ENCODE results near the gene LRRC42. TPM values are rescaled to one million over a fixed set of nuclear protein-coding genes. Genes with fewer than 3 reads are reported as not detected.
"Not testable (repeated sequence)": the region's sequence is repeated elsewhere in the genome, so short reads cannot be mapped to it uniquely, and the experiment has no call there.

The LRRC42 gene
- total RNA-seq, 2 experiments from 2014 or later: 19.5 to 19.9 TPM

- Mint-ChIP-seq H3K4me1 (peaks cover 19% of the 10 kb centered on the region), H3K36me3 (ENCODE audit: low read depth) (no peaks in the 10 kb centered on the region), H3K27ac (no peak overlapping the region), H3K27me3 (peaks cover 1% of the 10 kb centered on the region), H3K9me3 (no peaks in the 10 kb centered on the region), H3K4me3 (no peak overlapping the region)
- POLR2A ChIA-PET: no interaction called here
- CTCF ChIA-PET: no interaction called here
- no peak for DNase-seq
These were observed 40.3 kb downstream of the LRRC42 start for GRCh38 chr1:53986458-53986857.

GRCh38 chr1:53987880-53988279, 41.7 kb downstream of the LRRC42 start:
- Mint-ChIP-seq H3K4me3 (no peak overlapping the region), H3K4me1 (peaks cover 19% of the 10 kb centered on the region), H3K27me3 (peaks cover 1% of the 10 kb centered on the region), H3K9me3 (no peaks in the 10 kb centered on the region), H3K36me3 (ENCODE audit: low read depth) (no peaks in the 10 kb centered on the region), H3K27ac (no peak overlapping the region)
- ChIA-PET POLR2A (no interaction called here), CTCF (no interaction called here)
- DNase-seq: no peak

GRCh38 chr1:53992085-53992874, 46.1 kb downstream of the LRRC42 start:
- ChIA-PET POLR2A (no interaction called here), CTCF (interaction anchor here (0.6 to 0.8 kb wide), 2 partner anchors 27 to 132 kb away, joined by 4 to 6 read pairs; no protein-coding TSS in a partner anchor)
- H3K36me3 Mint-ChIP-seq (ENCODE audit: low read depth): no peaks in the 10 kb centered on the region
- H3K27me3 Mint-ChIP-seq: peaks cover 3% of the 10 kb centered on the region
- H3K4me3 Mint-ChIP-seq: no peak overlapping the region
- no peak overlapping the region for H3K27ac Mint-ChIP-seq
- H3K9me3 Mint-ChIP-seq: no peaks in the 10 kb centered on the region
- peaks cover 8% of the 10 kb centered on the region for H3K4me1 Mint-ChIP-seq
- no peak for DNase-seq

DNA sequence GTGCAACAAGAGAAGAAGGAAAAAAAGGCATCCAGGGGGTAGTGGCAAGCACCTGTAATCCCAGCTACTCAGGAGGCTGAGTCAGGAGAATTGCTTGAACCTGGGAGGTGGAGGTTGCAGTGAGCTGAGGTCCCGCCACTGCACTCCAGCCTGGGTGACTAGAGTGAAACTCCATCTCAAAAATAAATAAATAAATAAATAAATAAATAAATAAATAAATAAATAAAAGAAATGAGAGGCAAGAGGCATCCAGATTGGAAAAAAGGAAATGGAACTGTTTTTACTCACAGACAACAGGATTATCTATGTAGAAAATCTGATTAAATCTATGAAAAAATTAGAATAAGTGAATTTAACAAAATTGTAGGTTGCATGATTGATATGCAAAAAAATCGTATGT, 48.4 kb downstream of the LRRC42 start:
- DNase-seq; H3K4me3 Mint-ChIP-seq; H3K4me1 Mint-ChIP-seq; H3K27ac Mint-ChIP-seq; H3K9me3 Mint-ChIP-seq; CTCF ChIA-PET; H3K36me3 Mint-ChIP-seq (ENCODE audit: low read depth); POLR2A ChIA-PET; H3K27me3 Mint-ChIP-seq: not testable (repeated sequence)

GRCh38 chr1:53995683-53996082, 49.5 kb downstream of the LRRC42 start:
- H3K9me3 Mint-ChIP-seq: no peaks in the 10 kb centered on the region
- H3K27ac Mint-ChIP-seq: no peak overlapping the region
- POLR2A ChIA-PET: no interaction called here
- no peaks in the 10 kb centered on the region for H3K4me1 Mint-ChIP-seq
- no peak for DNase-seq
- peaks cover 3% of the 10 kb centered on the region for H3K27me3 Mint-ChIP-seq
- CTCF ChIA-PET: no interaction called here
- no peak overlapping the region for H3K4me3 Mint-ChIP-seq
- no peaks in the 10 kb centered on the region for H3K36me3 Mint-ChIP-seq (ENCODE audit: low read depth)

DNA sequence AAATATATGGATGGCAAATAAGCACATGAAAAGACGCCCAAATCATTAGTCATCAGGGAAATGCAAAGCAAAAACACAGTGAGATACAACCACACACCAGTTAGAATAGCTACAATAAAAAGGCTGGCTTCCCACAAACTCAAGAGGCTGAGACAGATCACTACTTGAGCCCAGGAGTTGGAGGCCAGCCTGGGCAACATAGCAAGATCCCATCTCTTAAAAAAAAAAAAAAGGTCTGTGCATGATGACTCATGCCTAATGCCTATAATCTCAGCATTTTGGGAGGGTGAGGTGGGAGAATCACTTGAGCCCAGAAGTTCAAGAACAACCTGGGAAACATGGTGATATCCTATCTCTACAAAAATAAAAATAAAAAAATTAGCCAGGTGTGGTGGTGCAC, 52.1 kb downstream of the LRRC42 start:
- Mint-ChIP-seq H3K27ac (no peak overlapping the region), H3K36me3 (ENCODE audit: low read depth) (no peaks in the 10 kb centered on the region), H3K27me3 (peaks cover 3% of the 10 kb centered on the region), H3K4me3 (no peak overlapping the region), H3K9me3 (no peaks in the 10 kb centered on the region), H3K4me1 (no peaks in the 10 kb centered on the region)
- ChIA-PET POLR2A (interaction anchor here (0.6 kb wide), 1 partner anchor 148 kb away, joined by 3 read pairs; no protein-coding TSS in a partner anchor), CTCF (no interaction called here)
- DNase-seq: no peak

- no peak overlapping the region for H3K27ac Mint-ChIP-seq
- H3K36me3 Mint-ChIP-seq (ENCODE audit: low read depth): no peaks in the 10 kb centered on the region
- ChIA-PET CTCF (no interaction called here), POLR2A (no interaction called here)
- no peak overlapping the region for H3K4me3 Mint-ChIP-seq
- DNase-seq: no peak
- H3K27me3 Mint-ChIP-seq: peaks cover 3% of the 10 kb centered on the region
- H3K4me1 Mint-ChIP-seq: no peaks in the 10 kb centered on the region
- no peaks in the 10 kb centered on the region for H3K9me3 Mint-ChIP-seq
These were observed 53.8 kb downstream of the LRRC42 start for GRCh38 chr1:53999920-54000319.

DNA sequence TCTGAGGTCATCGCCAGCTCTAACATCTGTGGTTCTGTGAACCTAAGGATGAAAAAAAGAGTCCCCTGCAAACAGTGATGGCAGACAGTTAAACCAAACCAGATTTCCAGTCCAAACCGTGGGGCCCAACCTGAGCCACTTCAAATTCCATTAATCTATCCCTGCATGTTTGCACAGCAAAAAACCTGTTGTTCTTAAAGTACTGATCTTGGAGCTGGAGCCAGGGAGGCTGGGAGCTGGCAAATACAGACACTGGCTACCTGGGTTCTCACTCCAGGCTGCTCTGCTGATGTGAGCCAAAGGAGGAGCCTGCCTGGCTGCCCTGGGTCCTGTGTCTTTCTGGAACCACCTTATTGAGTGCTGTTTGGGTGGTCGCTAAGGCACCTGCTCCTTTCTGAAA, 55.4 kb downstream of the LRRC42 start:
- DNase-seq: no peak
- Mint-ChIP-seq H3K4me1 (no peaks in the 10 kb centered on the region), H3K9me3 (no peaks in the 10 kb centered on the region), H3K27me3 (peaks cover under 1% of the 10 kb centered on the region), H3K27ac (no peak overlapping the region), H3K36me3 (ENCODE audit: low read depth) (no peaks in the 10 kb centered on the region), H3K4me3 (no peak overlapping the region)
- ChIA-PET POLR2A (no interaction called here), CTCF (interaction anchor here (0.6 to 1.5 kb wide), 5 partner anchors 16 to 823 kb away, joined by 3 to 4 read pairs (median 3); no protein-coding TSS in a partner anchor)

GRCh38 chr1:54002544-54003248, 56.5 kb downstream of the LRRC42 start:
- Mint-ChIP-seq H3K4me1 (no peaks in the 10 kb centered on the region), H3K36me3 (ENCODE audit: low read depth) (no peaks in the 10 kb centered on the region), H3K9me3 (no peaks in the 10 kb centered on the region), H3K4me3 (no peak overlapping the region), H3K27ac (no peak overlapping the region), H3K27me3 (no peaks in the 10 kb centered on the region)
- ChIA-PET POLR2A (no interaction called here), CTCF (no interaction called here)
- no peak for DNase-seq

- H3K27ac Mint-ChIP-seq: no peak overlapping the region
- ChIA-PET POLR2A (no interaction called here), CTCF (no interaction called here)
- DNase-seq: no peak
- H3K27me3 Mint-ChIP-seq: no peaks in the 10 kb centered on the region
- no peak overlapping the region for H3K4me3 Mint-ChIP-seq
- no peaks in the 10 kb centered on the region for H3K9me3 Mint-ChIP-seq
- H3K4me1 Mint-ChIP-seq: no peaks in the 10 kb centered on the region
- H3K36me3 Mint-ChIP-seq (ENCODE audit: low read depth): no peaks in the 10 kb centered on the region
These were observed 57.1 kb downstream of the LRRC42 start for GRCh38 chr1:54003249-54003646.

- H3K27me3 Mint-ChIP-seq; H3K36me3 Mint-ChIP-seq (ENCODE audit: low read depth); CTCF ChIA-PET; H3K27ac Mint-ChIP-seq; H3K4me1 Mint-ChIP-seq; POLR2A ChIA-PET; H3K4me3 Mint-ChIP-seq; DNase-seq; H3K9me3 Mint-ChIP-seq: not testable (repeated sequence)
These were observed 57.8 kb downstream of the LRRC42 start for GRCh38 chr1:54003750-54004480.

DNA sequence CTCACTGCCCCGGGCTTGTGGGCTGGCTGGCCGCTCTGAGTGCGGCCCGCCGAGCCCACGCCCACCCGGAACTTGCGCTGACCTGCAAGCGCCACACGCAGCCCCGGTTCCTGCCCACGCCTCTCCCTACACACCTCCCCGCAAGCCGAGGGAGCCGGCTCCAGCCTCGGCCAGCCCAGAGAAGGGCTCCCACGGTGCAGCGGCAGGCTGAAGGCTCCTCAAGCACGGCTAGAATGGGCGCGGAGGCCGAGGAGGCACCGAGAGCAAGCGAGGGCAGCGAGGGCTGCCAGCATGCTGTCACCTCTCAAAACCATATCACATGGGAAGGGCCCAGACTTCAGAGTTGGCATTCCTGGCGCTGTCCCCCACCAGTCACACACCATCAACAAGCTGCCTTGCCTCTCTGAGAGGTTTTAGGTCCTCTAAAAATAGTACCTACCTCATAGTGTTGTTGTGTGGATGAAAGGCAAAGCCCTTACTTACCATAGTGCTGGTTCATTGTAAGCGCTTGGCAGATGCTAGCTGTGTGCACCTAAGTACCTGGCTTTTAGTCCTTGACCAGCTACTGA, 58.4 kb downstream of the LRRC42 start:
- H3K36me3 Mint-ChIP-seq (ENCODE audit: low read depth): no peaks in the 10 kb centered on the region
- H3K9me3 Mint-ChIP-seq: no peaks in the 10 kb centered on the region
- H3K4me3 Mint-ChIP-seq: no peak overlapping the region
- DNase-seq: no peak
- CTCF ChIA-PET: no interaction called here
- no peaks in the 10 kb centered on the region for H3K27me3 Mint-ChIP-seq
- H3K4me1 Mint-ChIP-seq: no peaks in the 10 kb centered on the region
- no peak overlapping the region for H3K27ac Mint-ChIP-seq
- POLR2A ChIA-PET: no interaction called here

GRCh38 chr1:54006508-54006907, 60.4 kb downstream of the LRRC42 start:
- DNase-seq: no peak
- H3K27ac Mint-ChIP-seq: no peak overlapping the region
- H3K9me3 Mint-ChIP-seq: no peaks in the 10 kb centered on the region
- ChIA-PET CTCF (interaction anchor here (1.0 kb wide), 1 partner anchor 10 kb away, joined by 3 read pairs; no protein-coding TSS in a partner anchor), POLR2A (no interaction called here)
- H3K36me3 Mint-ChIP-seq (ENCODE audit: low read depth): no peaks in the 10 kb centered on the region
- no peak overlapping the region for H3K4me3 Mint-ChIP-seq
- no peaks in the 10 kb centered on the region for H3K27me3 Mint-ChIP-seq
- H3K4me1 Mint-ChIP-seq: no peaks in the 10 kb centered on the region
